ENCODE measurements around the gene TMEM171.

- TF ChIP-seq CTCF (IDR thresholded peaks at IDR 0.05) = no peak
- no peak for TF ChIP-seq POLR2AphosphoS5 (IDR thresholded peaks at IDR 0.05; ENCODE audit: low read depth, low read length)
- no peak for TF ChIP-seq TCF7L2 (IDR thresholded peaks at IDR 0.05; ENCODE audit: low read depth, low read length)
These were observed 20.3 kb upstream of the TMEM171 start for GRCh38 chr5:73100109-73100508.
